Measurements from ENCODE around the gene RPS15. TPM values are rescaled to one million over a fixed set of nuclear protein-coding genes. Genes with fewer than 3 reads are reported as not detected.
"Not testable (repeated sequence)": the region's sequence is repeated elsewhere in the genome, so short reads cannot be mapped to it uniquely, and the experiment has no call there.

Gene RPS15
- total and polyA plus RNA-seq, 3 experiments from 2014 or later: 1,485 to 2,756 (median 1,540) TPM

GRCh38 chr19:1474011-1474764 is 36.0 kb downstream of the RPS15 start:
- Mint-ChIP-seq H3K4me1 (peaks cover 14 to 36% (median 20%) of the 10 kb centered on the region in 3 donors), H3K9me3 (no peaks in the 10 kb centered on the region), H3K27me3 (peaks cover 0 to 2% of the 10 kb centered on the region in 2 donors), H3K4me3 (no peak overlapping the region), H3K36me3 (peaks cover 0 to 19% (median 0%) of the 10 kb centered on the region in 3 donors), H3K27ac (no peak overlapping the region)
- ChIA-PET CTCF (interaction anchor here (1.5 to 1.9 kb wide), 2 partner anchors 29 to 195 kb away, joined by 4 to 8 read pairs; no protein-coding TSS in a partner anchor), POLR2A (interaction anchor here (1.3 kb wide), 1 partner anchor 30 kb away, joined by 3 read pairs; no protein-coding TSS in a partner anchor)
- Histone ChIP-seq H3K36me3 (ENCODE audit: insufficient read depth, low read length) (no peaks in the 10 kb centered on the region), H3K9me3 (ENCODE audit: low read length) (no peaks in the 10 kb centered on the region), H3K4me3 (ENCODE audit: low read length) (no peak overlapping the region), H3K4me1 (ENCODE audit: insufficient read depth, low read length) (peaks cover 28% of the 10 kb centered on the region), H3K27me3 (ENCODE audit: insufficient read depth, low read length, poor library complexity, severe bottlenecking) (peaks cover 5% of the 10 kb centered on the region), H3K27ac (ENCODE audit: low read depth, low read length) (no peak overlapping the region)
- no peak for DNase-seq

GRCh38 chr19:1474765-1475351 is 36.7 kb downstream of the RPS15 start:
- Mint-ChIP-seq H3K27me3 (peaks cover 0 to 2% of the 10 kb centered on the region in 2 donors), H3K27ac (no peak overlapping the region), H3K9me3 (no peaks in the 10 kb centered on the region), H3K4me1 (peaks cover 17 to 41% (median 21%) of the 10 kb centered on the region in 3 donors), H3K4me3 (no peak overlapping the region), H3K36me3 (peaks cover 0 to 19% (median 0%) of the 10 kb centered on the region in 3 donors)
- no peak for DNase-seq
- H3K9me3 ChIP-seq (ENCODE audit: low read length): no peaks in the 10 kb centered on the region
- ChIA-PET POLR2A (interaction anchor here (1.3 kb wide), 1 partner anchor 31 kb away, joined by 3 read pairs; no protein-coding TSS in a partner anchor), CTCF (interaction anchor here (1.0 to 1.9 kb wide), 2 partner anchors 8 to 30 kb away, joined by 3 to 8 read pairs; no protein-coding TSS in a partner anchor)
- no peaks in the 10 kb centered on the region for H3K36me3 ChIP-seq (ENCODE audit: insufficient read depth, low read length)
- peaks cover 5% of the 10 kb centered on the region for H3K27me3 ChIP-seq (ENCODE audit: insufficient read depth, low read length, poor library complexity, severe bottlenecking)
- no peak overlapping the region for H3K4me3 ChIP-seq (ENCODE audit: low read length)
- H3K4me1 ChIP-seq (ENCODE audit: insufficient read depth, low read length): peaks cover 27% of the 10 kb centered on the region
- H3K27ac ChIP-seq (ENCODE audit: low read depth, low read length): no peak overlapping the region

- ChIA-PET POLR2A (no interaction called here), CTCF (interaction anchor here (1.0 kb wide), 1 partner anchor 9 kb away, joined by 3 read pairs; no protein-coding TSS in a partner anchor)
- no peak overlapping the region for H3K27ac Mint-ChIP-seq
- no peak for DNase-seq
- peaks cover 20% of the 10 kb centered on the region for H3K4me1 ChIP-seq (ENCODE audit: insufficient read depth, low read length)
- no peaks in the 10 kb centered on the region for H3K36me3 ChIP-seq (ENCODE audit: insufficient read depth, low read length)
- no peaks in the 10 kb centered on the region for H3K9me3 Mint-ChIP-seq
- peaks cover 17 to 37% (median 19%) of the 10 kb centered on the region in 3 donors for H3K4me1 Mint-ChIP-seq
- H3K36me3 Mint-ChIP-seq: peaks cover 0 to 19% (median 0%) of the 10 kb centered on the region in 3 donors
- H3K4me3 Mint-ChIP-seq: peak overlapping the region in 2 of 7 donors; percentile 46 to 67
- H3K4me3 ChIP-seq (ENCODE audit: low read length): no peak overlapping the region
- H3K27ac ChIP-seq (ENCODE audit: low read depth, low read length): no peak overlapping the region
- H3K9me3 ChIP-seq (ENCODE audit: low read length): no peaks in the 10 kb centered on the region
- peaks cover 5% of the 10 kb centered on the region for H3K27me3 ChIP-seq (ENCODE audit: insufficient read depth, low read length, poor library complexity, severe bottlenecking)
- peaks cover 0 to 3% of the 10 kb centered on the region in 2 donors for H3K27me3 Mint-ChIP-seq
These were observed 37.7 kb downstream of the RPS15 start for GRCh38 chr19:1475751-1476437.

GRCh38 chr19:1477056-1477455 is 38.9 kb downstream of the RPS15 start:
- peaks cover 0 to 19% (median 0%) of the 10 kb centered on the region in 3 donors for H3K36me3 Mint-ChIP-seq
- not testable (repeated sequence) for H3K27me3 ChIP-seq (ENCODE audit: insufficient read depth, low read length, poor library complexity, severe bottlenecking); H3K27ac ChIP-seq (ENCODE audit: low read depth, low read length); H3K4me3 ChIP-seq (ENCODE audit: low read length); H3K9me3 ChIP-seq (ENCODE audit: low read length); H3K4me1 ChIP-seq (ENCODE audit: insufficient read depth, low read length); DNase-seq; H3K27me3 Mint-ChIP-seq; H3K36me3 ChIP-seq (ENCODE audit: insufficient read depth, low read length); H3K9me3 Mint-ChIP-seq
- peak overlapping the region in 2 of 8 donors; percentile 10 to 58 for H3K27ac Mint-ChIP-seq
- ChIA-PET POLR2A (interaction anchor here (0.9 kb wide), 1 partner anchor 120 kb away, joined by 3 read pairs; no protein-coding TSS in a partner anchor), CTCF (interaction anchor here (1.9 kb wide), 1 partner anchor 33 kb away, joined by 6 read pairs; no protein-coding TSS in a partner anchor)
- H3K4me1 Mint-ChIP-seq: peaks cover 17 to 26% (median 17%) of the 10 kb centered on the region in 3 donors
- H3K4me3 Mint-ChIP-seq: peak overlapping the region; percentile 32 to 82 (median 57)

GRCh38 chr19:1478934-1479707 is 40.9 kb downstream of the RPS15 start, which contains the start of gene C19orf25:
Gene C19orf25, minus strand, starts transcription at chr19:1479215. Its CDS starts 312 bp downstream, at chr19:1478903.
- Mint-ChIP-seq H3K4me3 (peak within 1 kb of the TSS; percentile 94 to 99 (median 98)), H3K36me3 (peaks cover 0 to 19% (median 0%) of the 10 kb centered on the region in 3 donors), H3K9me3 (no peaks in the 10 kb centered on the region), H3K27ac (peak within 1 kb of the TSS; percentile 77 to 98 (median 96)), H3K27me3 (peaks cover 0 to 1% of the 10 kb centered on the region in 2 donors), H3K4me1 (peaks cover 12 to 20% (median 12%) of the 10 kb centered on the region in 3 donors)
- ChIA-PET CTCF (no interaction called here), POLR2A (interaction anchor here (0.8 to 1.2 kb wide), 2 partner anchors 9 to 12 kb away, joined by 3 to 4 read pairs; partner anchors contain the start of gene REEP6)
- H3K27me3 ChIP-seq (ENCODE audit: insufficient read depth, low read length, poor library complexity, severe bottlenecking): no peaks in the 10 kb centered on the region
- peak within 1 kb of the TSS; percentile 63 for H3K27ac ChIP-seq (ENCODE audit: low read depth, low read length)
- H3K36me3 ChIP-seq (ENCODE audit: insufficient read depth, low read length): no peaks in the 10 kb centered on the region
- peak within 1 kb of the TSS; percentile 90 for H3K4me3 ChIP-seq (ENCODE audit: low read length)
- peaks cover 9% of the 10 kb centered on the region for H3K4me1 ChIP-seq (ENCODE audit: insufficient read depth, low read length)
- H3K9me3 ChIP-seq (ENCODE audit: low read length): no peaks in the 10 kb centered on the region
- DNase-seq: peak; percentile 85 to 93 (median 86)

GRCh38 chr19:1481224-1481892 is 43.2 kb downstream of the RPS15 start:
- no peaks in the 10 kb centered on the region for H3K27me3 ChIP-seq (ENCODE audit: insufficient read depth, low read length, poor library complexity, severe bottlenecking)
- ChIA-PET POLR2A (interaction anchor here (0.6 kb wide), 1 partner anchor 168 kb away, joined by 3 read pairs; no protein-coding TSS in a partner anchor), CTCF (no interaction called here)
- H3K4me1 Mint-ChIP-seq: peaks cover 12 to 20% (median 12%) of the 10 kb centered on the region in 3 donors
- H3K36me3 ChIP-seq (ENCODE audit: insufficient read depth, low read length): no peaks in the 10 kb centered on the region
- H3K4me3 Mint-ChIP-seq: no peak overlapping the region
- H3K27ac Mint-ChIP-seq: no peak overlapping the region
- H3K27me3 Mint-ChIP-seq: peaks cover 0 to 1% of the 10 kb centered on the region in 2 donors
- H3K4me1 ChIP-seq (ENCODE audit: insufficient read depth, low read length): peaks cover 9% of the 10 kb centered on the region
- H3K27ac ChIP-seq (ENCODE audit: low read depth, low read length): no peak overlapping the region
- H3K36me3 Mint-ChIP-seq: peaks cover 0 to 10% (median 0%) of the 10 kb centered on the region in 3 donors
- no peaks in the 10 kb centered on the region for H3K9me3 ChIP-seq (ENCODE audit: low read length)
- no peak for DNase-seq
- H3K9me3 Mint-ChIP-seq: no peaks in the 10 kb centered on the region
- no peak overlapping the region for H3K4me3 ChIP-seq (ENCODE audit: low read length)
